H1 (cell line): ENCODE results near the gene ATF7. TPM values are rescaled to one million over a fixed set of nuclear protein-coding genes. Genes with fewer than 3 reads are reported as not detected.

ENCODE experiments used
- CTCF ChIA-PET: fragments of 300-600 bp; sonication (Branson Sonifier 250); formaldehyde crosslinking; loops from one replicate; lab custom pipeline; 2021; ENCODE audit not compliant: partially characterized antibody; lab: Charles Lee
- POLR2A ChIA-PET: fragments of 300-600 bp; sonication (Branson Sonifier 250); formaldehyde crosslinking; loops from one replicate; lab custom pipeline; 2021; ENCODE audit warnings: inconsistent platforms; ENCODE audit not compliant: partially characterized antibody; lab: Charles Lee
- DNase-seq, 2 experiments: peaks; one replicate each; pipeline versions ENCODE4 v3.0.0 to v3.0.0-alpha.2; 2010 to 2022; ENCODE audit warnings: low spot score in 2 of 2, low read depth in 1 of 2, mixed read lengths in 1 of 2
- FAIRE-seq: peaks from 2 replicates; lab custom pipeline; 2011; peaks lifted over from hg19 to GRCh38; lab: Jason Lieb, UNC
- H2AFZ ChIP-seq: 2 replicates; pipeline ENCODE4 v1.8.1; 2012; ENCODE audit warnings: low read length, inconsistent platforms
- H2AK5ac ChIP-seq: 2 replicates; pipeline ENCODE4 v1.6.1; 2013; ENCODE audit warnings: low read depth, low read length
- H2BK120ac ChIP-seq: replicated peaks from 2 replicates; pipeline ENCODE3; 2013; ENCODE audit warnings: low read depth, low read length, inconsistent platforms
- H2BK12ac ChIP-seq: 2 replicates; pipeline ENCODE4 v1.6.1; 2013; ENCODE audit warnings: low read depth, low read length
- H2BK15ac ChIP-seq: 2 replicates; pipeline ENCODE4 v1.6.1; 2013; ENCODE audit warnings: low read length
- H2BK20ac ChIP-seq: 2 replicates; pipeline ENCODE4 v1.6.1; 2013; ENCODE audit warnings: low read length
- H2BK5ac ChIP-seq: 2 replicates; pipeline ENCODE4 v1.6.1; 2013; ENCODE audit warnings: low read depth, low read length
- H3K14ac ChIP-seq: 2 replicates; pipeline ENCODE4 v1.6.1; 2013; ENCODE audit warnings: inconsistent platforms; ENCODE audit not compliant: insufficient read length
- H3K18ac ChIP-seq: 2 replicates; pipeline ENCODE4 v1.6.1; 2013; ENCODE audit warnings: low read length; ENCODE audit errors: extremely low read depth
- H3K23ac ChIP-seq: 2 replicates; pipeline ENCODE4 v1.6.1; 2013; ENCODE audit warnings: inconsistent platforms; ENCODE audit not compliant: insufficient read length
- H3K23me2 ChIP-seq: 2 replicates; pipeline ENCODE4 v1.6.1; 2013; ENCODE audit warnings: low read depth, low read length
- H3K27ac ChIP-seq: 2 replicates; pipeline ENCODE4 v1.6.1; 2011; ENCODE audit warnings: low read depth, low read length, inconsistent platforms
- H3K27me3 ChIP-seq, 4 experiments: replicated peaks in 1 of 4; 1 replicate in 1 of 4; 2 replicates in 3 of 4; pipeline versions ENCODE4 v1.6.1 to v1.8.1; 2011 to 2013; ENCODE audit warnings: low read length in 3 of 4, mild to moderate bottlenecking in 3 of 4, inconsistent platforms in 2 of 4, mixed read lengths in 2 of 4, moderate library complexity in 1 of 4; ENCODE audit not compliant: control insufficient read depth in 3 of 4, insufficient read depth in 3 of 4; ENCODE audit errors: extremely low read depth in 1 of 4
- H3K36me3 ChIP-seq, 4 experiments: 2 replicates each; pipeline versions ENCODE4 v1.6.1 to v1.8.1; 2011 to 2013; ENCODE audit warnings: mild to moderate bottlenecking in 4 of 4, low read length in 3 of 4, moderate library complexity in 2 of 4, control low read depth in 1 of 4, inconsistent platforms in 1 of 4; ENCODE audit not compliant: insufficient read depth in 4 of 4, control insufficient read depth in 2 of 4
- H3K4ac ChIP-seq: replicated peaks from 2 replicates; pipeline ENCODE3; 2013; ENCODE audit warnings: low read length, low read depth, mixed read lengths, inconsistent platforms; ENCODE audit not compliant: insufficient read length
- H3K4me1 ChIP-seq, 4 experiments: replicated peaks in 1 of 4; 1 replicate in 1 of 4; 2 replicates in 3 of 4; pipeline versions ENCODE4 v1.6.1 to v1.8.1; 2011 to 2013; ENCODE audit warnings: low read length in 3 of 4, inconsistent platforms in 2 of 4, mixed read lengths in 1 of 4; ENCODE audit not compliant: insufficient read depth in 4 of 4, control insufficient read depth in 3 of 4
- H3K4me2 ChIP-seq, 2 experiments: 2 replicates each; pipeline versions ENCODE4 v1.6.1 to v1.8.1; 2011 to 2013; ENCODE audit warnings: low read depth in 2 of 2, low read length in 2 of 2, control low read depth in 1 of 2, inconsistent platforms in 1 of 2, mild to moderate bottlenecking in 1 of 2; ENCODE audit not compliant: insufficient read depth in 1 of 2
- H3K4me3 ChIP-seq, 4 experiments: fragments of 200-600, 300-600 bp in 1 of 4; sonication (generic), shearing (Covaris generic), sonication (Bioruptor Twin) in 1 of 4; 2 replicates each; pipeline versions ENCODE4 v1.5.1 to v1.8.1; 2011 to 2016; ENCODE audit warnings: low read length in 4 of 4, low read depth in 3 of 4, control low read depth in 2 of 4, inconsistent platforms in 2 of 4, mild to moderate bottlenecking in 2 of 4, mixed read lengths in 1 of 4, moderate library complexity in 1 of 4; ENCODE audit not compliant: insufficient read depth in 2 of 4; ENCODE audit errors: extremely low read depth in 1 of 4
- H3K56ac ChIP-seq: replicated peaks from 2 replicates; pipeline ENCODE3; 2013; ENCODE audit warnings: low read depth, mild to moderate bottlenecking, mixed read lengths, low read length, inconsistent platforms; ENCODE audit not compliant: insufficient read length
- H3K79me1 ChIP-seq: 2 replicates; pipeline ENCODE4 v1.6.1; 2013; ENCODE audit warnings: low read depth, low read length, control low read depth
- H3K79me2 ChIP-seq, 2 experiments: 2 replicates each; pipeline versions ENCODE4 v1.6.1 to v1.8.1; 2012 to 2013; ENCODE audit warnings: low read length in 2 of 2, mild to moderate bottlenecking in 2 of 2, inconsistent platforms in 1 of 2; ENCODE audit not compliant: insufficient read depth in 2 of 2, control insufficient read depth in 1 of 2
- H3K9ac ChIP-seq, 4 experiments: replicated peaks in 1 of 4; 1 replicate in 1 of 4; 2 replicates in 3 of 4; pipeline versions ENCODE4 v1.6.1 to v1.8.1; 2011 to 2013; ENCODE audit warnings: low read depth in 3 of 4, low read length in 3 of 4, control low read depth in 2 of 4, mild to moderate bottlenecking in 2 of 4, moderate library complexity in 2 of 4, inconsistent platforms in 1 of 4; ENCODE audit errors: extremely low read depth in 1 of 4
- H3K9me3 ChIP-seq, 2 experiments: 2 replicates each; pipeline versions ENCODE4 v1.6.1 to v1.8.1; 2012 to 2013; ENCODE audit warnings: mild to moderate bottlenecking in 2 of 2, moderate library complexity in 2 of 2, control low read depth in 1 of 2, inconsistent platforms in 1 of 2, low read depth in 1 of 2, low read length in 1 of 2, mixed read lengths in 1 of 2; ENCODE audit not compliant: insufficient read depth in 2 of 2
- H4K20me1 ChIP-seq, 2 experiments: replicated peaks in 1 of 2; 2 replicates each; pipeline versions ENCODE3 to v1.8.1; 2011 to 2013; ENCODE audit warnings: inconsistent platforms in 2 of 2, low read length in 2 of 2, mild to moderate bottlenecking in 1 of 2; ENCODE audit not compliant: insufficient read depth in 2 of 2, control insufficient read depth in 1 of 2
- H4K5ac ChIP-seq: 2 replicates; pipeline ENCODE4 v1.6.1; 2013; ENCODE audit warnings: low read length, low read depth, mixed read lengths, inconsistent platforms; ENCODE audit not compliant: insufficient read length
- H4K8ac ChIP-seq: 2 replicates; pipeline ENCODE4 v1.8.0; 2013; ENCODE audit warnings: mild to moderate bottlenecking, moderate library complexity, low read length, inconsistent platforms; ENCODE audit not compliant: insufficient read depth; ENCODE audit errors: extremely low read depth
- H4K91ac ChIP-seq: replicated peaks from 2 replicates; pipeline ENCODE3; 2013; ENCODE audit warnings: low read length, mixed read lengths, inconsistent platforms; ENCODE audit not compliant: insufficient read length
- EP300 ChIP-seq, 2 experiments: IDR thresholded peaks; 1 replicate in 1 of 2; 2 replicates in 1 of 2; pipeline ENCODE4 v1.6.1; 2011 to 2012; ENCODE audit warnings: low read depth in 2 of 2, low read length in 2 of 2, mild to moderate bottlenecking in 2 of 2, borderline replicate concordance in 1 of 2, inconsistent platforms in 1 of 2, moderate library complexity in 1 of 2
- GTF2F1 ChIP-seq: IDR thresholded peaks from 2 replicates; pipeline ENCODE4 v1.6.1; 2012; ENCODE audit warnings: low read depth, low read length, improper control_type of control experiment, borderline replicate concordance
- WGBS, 2 experiments: shearing (Covaris generic) in 1 of 2; methylation state at CpG; one replicate each; pipeline versions ENCODE4 v1.1.6 to v1.1.7; 2013 to 2015; ENCODE audit warnings: low lambda C conversion rate in 2 of 2, mixed read lengths in 2 of 2, inconsistent platforms in 1 of 2, low coverage in 1 of 2, missing lambda C conversion rate in 1 of 2; ENCODE audit not compliant: insufficient replicate concordance in 2 of 2, insufficient coverage in 1 of 2, insufficient read length in 1 of 2; ENCODE audit errors: extremely low coverage in 1 of 2, missing lambda C conversion rate in 1 of 2; 5-methylcytosine and 5-hydroxymethylcytosine counted together
- polyA plus RNA-seq, 7 experiments: library from polyadenylated mRNA; depleted of rRNA in 3 of 7; stranded (reverse) in 5 of 7; unstranded in 2 of 7; fragments of >200 nt in 5 of 7; fragments of 200-250 nt in 2 of 7; gene quantifications; 1 replicate in 5 of 7; 2 replicates in 1 of 7; 4 replicates in 1 of 7; pipeline versions ENCODE4 v1.2.1 to v1.2.3, GENCODE V29; 2011 to 2013; ENCODE audit warnings: missing spikeins in 2 of 7, mixed read lengths in 2 of 7
- total RNA-seq: library from RNA; stranded (reverse); fragmentation: NEBNext Ultra II Directional; extraction: Animal tissue kit (Norgen Biotek cat#: 25700); gene quantifications from 2 replicates; pipeline ENCODE4 v1.2.1, GENCODE V29; 2021

Gene ATF7
- total and polyA plus RNA-seq, 2 of the 8 experiments (the other 6 are each of a cell fraction or from before 2014, with no cell fraction given) = 10.1 to 16.6 TPM

DNA sequence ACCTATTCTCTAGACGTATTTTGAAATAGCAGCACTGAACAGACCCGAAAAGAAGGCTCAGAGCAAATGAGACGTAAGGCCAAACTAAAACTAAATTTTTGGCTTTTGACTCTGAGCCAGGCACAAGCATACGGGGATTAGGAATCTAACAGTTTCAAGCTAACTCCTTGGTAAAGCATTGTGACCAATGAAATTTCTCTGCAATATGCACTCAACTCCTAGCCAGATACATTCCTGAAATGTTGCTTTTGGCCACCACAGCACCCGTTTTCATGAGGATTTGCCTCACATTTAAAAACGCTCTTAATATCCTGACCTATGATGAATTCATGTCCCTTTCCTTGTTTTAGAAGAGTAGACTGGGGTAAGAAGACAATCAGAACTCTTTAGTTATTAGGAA lies 65.8 kb downstream of the ATF7 start:
- Histone ChIP-seq H2AFZ (no peak overlapping the region), H4K91ac (no peak overlapping the region), H3K9ac (peak overlapping the region in 1 of 4 experiments; percentile 7; a peak in 1 of 7 replicates), H3K23me2 (no peaks in the 10 kb centered on the region), H2AK5ac (no peak overlapping the region), H4K20me1 (no peaks in the 10 kb centered on the region), H3K36me3 (no peaks in the 10 kb centered on the region), H3K18ac (no peak overlapping the region), H3K27me3 (no peaks in the 10 kb centered on the region), H3K9me3 (no peaks in the 10 kb centered on the region), H3K27ac (no peak overlapping the region), H3K79me1 (no peaks in the 10 kb centered on the region), H3K14ac (no peak overlapping the region), H3K4me2 (no peak overlapping the region), H2BK12ac (no peak overlapping the region), H2BK20ac (no peak overlapping the region), H2BK15ac (no peak overlapping the region), H2BK5ac (no peak overlapping the region), H3K4me3 (no peak overlapping the region), H3K23ac (no peak overlapping the region), H3K4ac (no peak overlapping the region), H3K56ac (no peak overlapping the region), H3K79me2 (no peaks in the 10 kb centered on the region), H2BK120ac (no peak overlapping the region), H3K4me1 (no peaks in the 10 kb centered on the region), H4K5ac (no peak overlapping the region), H4K8ac (no peak overlapping the region)
- CTCF ChIA-PET = no interaction called here
- FAIRE-seq (no peak), DNase-seq (no peak)
- POLR2A ChIA-PET = interaction anchor here (0.7 to 1.5 kb wide), 2 partner anchors 9 to 60 kb away, joined by 3 read pairs; no protein-coding TSS in a partner anchor
- 86% methylated on average over 6 of the region's 6 CpGs; no CpG with 5 or more reads in 1 of the 2 experiments for WGBS, 2 experiments
- TF ChIP-seq GTF2F1 (no peak), EP300 (IDR thresholded peaks at IDR 0.05; ENCODE audit: borderline replicate concordance in 1 of 2, low read depth in 2 of 2, low read length in 2 of 2) (no peak)
